DOHH2 (cell line): ENCODE data around the gene RBBP8NL.

ENCODE experiments used
- EZH2phosphoT487 ChIP-seq: fragments of 200-600 bp; sonication (generic); IDR thresholded peaks from 2 replicates; pipeline ENCODE4 v1.6.1; 2017; ENCODE audit warnings: borderline replicate concordance, mild to moderate bottlenecking, antibody characterized with exemption, low read length, moderate library complexity, mixed read lengths
- TF ChIP-seq, protein P1 (sequence below): fragments of 200-600 bp; sonication (generic); IDR thresholded peaks from one replicate; pipeline ENCODE4 v1.5.1; 2014; ENCODE audit warnings: antibody characterized with exemption, mild to moderate bottlenecking, low read depth, low read length; ENCODE audit not compliant: poor library complexity, severe bottlenecking

DNA sequence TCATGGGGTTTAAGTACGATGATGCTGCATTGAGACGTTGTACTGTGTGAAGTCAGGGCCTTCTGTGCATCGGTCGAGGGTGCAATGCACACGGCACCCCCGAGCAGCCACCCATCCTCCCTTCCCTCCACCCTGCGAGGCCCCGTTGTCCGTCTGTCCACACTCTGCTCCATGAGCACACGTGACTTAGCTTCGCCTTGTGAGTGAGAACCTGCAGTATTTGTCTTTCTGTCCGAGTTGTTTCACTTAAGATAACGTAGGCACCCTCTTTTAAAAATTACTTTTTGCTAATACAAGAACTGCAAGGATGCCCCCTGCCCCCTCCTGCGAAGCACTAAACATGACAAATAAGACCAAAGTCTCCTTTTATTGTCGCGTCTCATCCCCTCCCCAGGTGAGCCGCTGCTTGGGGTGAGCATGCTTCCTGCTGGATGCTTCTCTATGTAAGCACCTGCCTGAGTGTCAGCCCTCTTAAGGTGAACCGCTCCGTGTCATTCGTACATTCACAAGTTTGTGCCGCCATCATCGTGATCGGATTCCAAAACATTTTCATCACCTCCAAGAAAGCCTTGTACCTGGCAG is 3.6 kb upstream of the RBBP8NL start:
- TF ChIP-seq, protein P1, sequence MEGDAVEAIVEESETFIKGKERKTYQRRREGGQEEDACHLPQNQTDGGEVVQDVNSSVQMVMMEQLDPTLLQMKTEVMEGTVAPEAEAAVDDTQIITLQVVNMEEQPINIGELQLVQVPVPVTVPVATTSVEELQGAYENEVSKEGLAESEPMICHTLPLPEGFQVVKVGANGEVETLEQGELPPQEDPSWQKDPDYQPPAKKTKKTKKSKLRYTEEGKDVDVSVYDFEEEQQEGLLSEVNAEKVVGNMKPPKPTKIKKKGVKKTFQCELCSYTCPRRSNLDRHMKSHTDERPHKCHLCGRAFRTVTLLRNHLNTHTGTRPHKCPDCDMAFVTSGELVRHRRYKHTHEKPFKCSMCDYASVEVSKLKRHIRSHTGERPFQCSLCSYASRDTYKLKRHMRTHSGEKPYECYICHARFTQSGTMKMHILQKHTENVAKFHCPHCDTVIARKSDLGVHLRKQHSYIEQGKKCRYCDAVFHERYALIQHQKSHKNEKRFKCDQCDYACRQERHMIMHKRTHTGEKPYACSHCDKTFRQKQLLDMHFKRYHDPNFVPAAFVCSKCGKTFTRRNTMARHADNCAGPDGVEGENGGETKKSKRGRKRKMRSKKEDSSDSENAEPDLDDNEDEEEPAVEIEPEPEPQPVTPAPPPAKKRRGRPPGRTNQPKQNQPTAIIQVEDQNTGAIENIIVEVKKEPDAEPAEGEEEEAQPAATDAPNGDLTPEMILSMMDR: no peak
- TF ChIP-seq EZH2phosphoT487: no peak
